HG03565 (cell line): Measurements from ENCODE around the gene CWC15.
"Not testable (repeated sequence)": the region's sequence is repeated elsewhere in the genome, so short reads cannot be mapped to it uniquely, and the experiment has no call there.

Experiments used
- ATAC-seq: cut with Tn5 transposase; IDR thresholded peaks from one replicate; pipeline ENCODE4 v1.9.1; 2021; ENCODE audit warnings: mild to moderate bottlenecking, moderate library complexity; ENCODE audit not compliant: unreplicated experiment

Gene CWC15

DNA sequence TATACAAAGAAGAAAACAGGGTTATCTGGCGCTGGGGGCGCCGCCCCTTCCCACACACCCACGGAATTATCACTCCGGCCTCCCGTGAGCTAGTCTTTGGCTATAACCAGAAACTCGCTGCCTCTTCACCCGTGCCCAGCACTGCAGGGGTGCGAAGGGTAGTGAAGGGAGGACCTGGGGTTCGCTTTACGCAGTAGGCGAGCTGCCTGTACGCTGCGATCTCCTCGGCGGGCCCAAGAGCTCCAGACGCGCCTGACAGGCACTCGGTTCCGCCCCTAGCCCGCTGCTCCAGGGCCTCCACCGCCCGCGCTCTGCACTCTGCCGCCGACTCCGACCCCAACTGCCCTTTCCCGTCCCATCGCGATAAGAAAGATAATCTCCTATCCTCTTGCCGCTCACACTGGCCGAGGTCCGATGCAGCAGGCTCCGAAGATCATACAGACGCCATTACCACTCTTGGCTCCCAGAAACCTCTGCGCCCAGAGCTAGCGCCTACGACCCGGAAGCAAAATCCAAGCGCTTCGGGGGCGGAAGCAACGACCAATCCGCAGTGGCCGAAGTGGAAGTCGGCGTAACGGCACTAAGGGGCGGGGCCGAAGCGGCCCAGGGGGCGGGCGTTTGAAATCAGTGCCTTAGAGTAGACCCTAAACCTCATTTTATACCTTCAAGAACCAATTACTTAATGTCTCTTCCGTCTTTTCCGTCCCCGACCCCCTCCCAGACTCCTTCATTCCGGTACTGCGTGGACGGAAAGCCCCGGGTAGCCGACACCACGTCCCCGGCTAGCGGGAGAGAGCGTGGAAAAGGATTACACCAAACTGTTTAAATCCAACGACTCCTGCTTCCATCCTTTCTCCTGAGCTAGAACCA lies at the start of gene CWC15, which contains the start of gene KDM4D:
CWC15 (minus strand) TSS at position 458 of the 870 bp plus-strand sequence. CDS start 1,371 bp downstream, outside the sequence.
KDM4D (plus strand) TSS at position 611 of the 870 bp plus-strand sequence. CDS start 23,664 bp downstream, outside the sequence.
- ATAC-seq = peak; percentile 100

- ATAC-seq = not testable (repeated sequence)
Measured at GRCh38 chr11:95021468-95021867, 48.1 kb upstream of the CWC15 start.

- no peak for ATAC-seq
Measured at GRCh38 chr11:95016139-95016538, 42.8 kb upstream of the CWC15 start.

- no peak for ATAC-seq
Measured at GRCh38 chr11:95014184-95014821, 40.9 kb upstream of the CWC15 start.

GRCh38 chr11:95011376-95011775 lies 38.0 kb upstream of the CWC15 start:
- no peak for ATAC-seq

- ATAC-seq = no peak
Measured at GRCh38 chr11:95005642-95006041, 32.3 kb upstream of the CWC15 start.

DNA sequence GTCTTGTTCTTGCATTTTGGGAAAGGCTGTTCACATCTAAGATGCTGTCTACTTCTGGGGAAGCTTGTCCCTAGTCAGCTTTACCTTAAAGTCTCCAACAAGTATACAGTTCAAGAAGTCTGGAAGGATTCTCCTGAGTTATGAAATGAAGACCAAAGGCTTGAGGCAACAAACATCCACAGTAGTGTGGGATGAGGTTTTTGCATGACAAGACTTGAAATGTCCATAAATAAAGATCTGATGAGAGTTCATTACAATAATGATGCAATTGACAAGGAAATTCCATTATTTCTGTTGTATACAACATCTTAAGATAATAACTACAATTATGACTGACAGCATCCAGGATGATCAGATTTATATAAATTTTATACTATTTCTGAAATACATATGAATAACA lies 30.4 kb upstream of the CWC15 start:
- ATAC-seq = no peak

- no peak for ATAC-seq
Measured at GRCh38 chr11:94998285-94998684, 24.9 kb upstream of the CWC15 start.

DNA sequence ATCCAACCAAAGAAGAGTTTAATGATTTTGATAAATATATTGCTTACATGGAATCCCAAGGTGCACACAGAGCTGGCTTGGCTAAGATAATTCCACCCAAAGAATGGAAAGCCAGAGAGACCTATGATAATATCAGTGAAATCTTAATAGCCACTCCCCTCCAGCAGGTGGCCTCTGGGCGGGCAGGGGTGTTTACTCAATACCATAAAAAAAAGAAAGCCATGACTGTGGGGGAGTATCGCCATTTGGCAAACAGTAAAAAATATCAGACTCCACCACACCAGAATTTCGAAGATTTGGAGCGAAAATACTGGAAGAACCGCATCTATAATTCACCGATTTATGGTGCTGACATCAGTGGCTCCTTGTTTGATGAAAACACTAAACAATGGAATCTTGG lies 24.1 kb upstream of the CWC15 start:
- ATAC-seq = no peak

- ATAC-seq = no peak
Measured at GRCh38 chr11:94993400-94993943, 20.1 kb upstream of the CWC15 start.

- no peak for ATAC-seq
Measured at GRCh38 chr11:94988748-94989147, 15.4 kb upstream of the CWC15 start.

DNA sequence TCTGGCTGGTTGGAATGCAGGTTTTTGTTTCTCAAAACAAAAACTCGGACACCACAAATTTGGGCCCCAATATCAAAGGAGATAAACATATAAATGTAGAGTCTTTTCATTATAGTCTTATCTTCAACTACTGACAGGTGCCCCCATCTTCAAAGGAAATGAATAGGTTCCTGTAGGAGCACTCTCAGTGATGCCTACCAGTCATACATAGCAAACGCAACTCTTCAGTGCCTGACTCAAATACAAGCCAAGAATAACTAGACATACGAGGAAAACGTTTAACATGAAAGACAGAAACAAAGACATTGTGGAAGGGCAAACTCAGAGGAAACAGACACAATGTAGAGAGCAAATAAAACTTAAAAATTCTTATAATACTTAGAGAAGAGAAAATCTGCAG lies 14.0 kb upstream of the CWC15 start:
- no peak for ATAC-seq

- no peak for ATAC-seq
Measured at GRCh38 chr11:94975599-94975998, 2.2 kb upstream of the CWC15 start.

DNA sequence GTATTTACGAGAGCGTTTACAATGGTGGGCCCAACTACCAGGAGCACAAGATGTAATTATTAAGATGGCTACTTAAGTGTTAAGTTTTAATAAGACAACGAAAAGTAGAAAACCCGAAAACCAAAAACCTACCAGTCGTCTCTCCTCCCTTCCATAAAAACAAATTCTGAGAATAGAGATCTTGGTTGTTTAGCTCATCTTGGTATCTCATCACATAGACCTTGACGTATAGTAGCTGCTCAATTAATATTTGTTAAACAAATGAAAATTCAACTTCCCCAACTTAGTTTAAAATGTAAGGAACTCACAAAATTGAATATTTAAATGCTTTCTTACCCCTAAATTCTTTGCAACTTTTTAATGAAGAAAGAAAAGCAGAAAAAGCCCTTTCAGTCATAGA lies 822 bp upstream of the CWC15 start:
- no peak for ATAC-seq

GRCh38 chr11:94972700-94973098 lies 657 bp downstream of the CWC15 start:
- no peak for ATAC-seq

DNA sequence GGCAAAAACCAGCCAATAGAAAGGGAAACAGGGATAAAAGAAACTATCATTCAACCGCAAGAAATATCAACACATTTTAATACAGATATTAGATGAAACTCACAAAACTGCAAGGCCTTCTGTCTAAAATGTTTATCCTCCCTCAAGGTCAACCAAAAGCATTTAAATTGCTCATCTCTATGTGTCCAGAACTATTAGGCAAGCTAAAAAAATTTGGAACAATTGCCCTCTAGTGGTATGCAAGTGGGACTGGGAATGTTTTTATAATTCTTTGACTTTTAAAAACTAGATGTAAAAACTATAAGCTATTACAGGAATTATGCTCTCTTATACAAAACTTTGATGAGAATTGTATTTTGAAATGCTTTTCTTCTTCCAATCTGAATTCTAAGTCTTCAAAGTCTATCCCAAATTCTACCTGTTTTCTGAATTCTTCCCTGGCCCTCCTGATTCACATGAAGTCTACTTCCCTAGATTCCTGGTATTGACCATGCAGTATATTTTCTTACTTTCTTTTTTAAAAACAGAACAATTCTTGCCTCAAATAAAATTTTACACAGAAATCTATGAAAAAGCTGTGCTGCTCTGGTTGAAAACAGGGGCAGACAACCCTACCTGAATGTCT lies 4.9 kb downstream of the CWC15 start:
- no peak for ATAC-seq

- ATAC-seq = no peak
Measured at GRCh38 chr11:94964934-94965333, 8.4 kb downstream of the CWC15 start.

- no peak for ATAC-seq
Measured at GRCh38 chr11:94961255-94961654, 12.1 kb downstream of the CWC15 start.

- no peak for ATAC-seq
Measured at GRCh38 chr11:94960488-94960887, 12.9 kb downstream of the CWC15 start.

GRCh38 chr11:94959179-94959578 lies 14.2 kb downstream of the CWC15 start:
- ATAC-seq = no peak

GRCh38 chr11:94958121-94958696 lies 15.1 kb downstream of the CWC15 start:
- ATAC-seq = no peak
